SK-N-MC (cell line): ENCODE results near the gene SRP14.
"Not testable (repeated sequence)": the region's sequence is repeated elsewhere in the genome, so short reads cannot be mapped to it uniquely, and the experiment has no call there.

Experiments
- DNase-seq: peaks from one replicate; pipeline ENCODE4 v3.0.0-alpha.2; 2011; ENCODE audit warnings: low read depth, low spot score
- H3K27ac ChIP-seq: fragments of 200-600 bp; sonication (generic); 2 replicates; pipeline ENCODE4 v1.5.1; 2016; ENCODE audit warnings: mixed run types
- H3K36me3 ChIP-seq: fragments of 200-600 bp; sonication (generic); 2 replicates; pipeline ENCODE4 v1.6.1; 2017; ENCODE audit warnings: antibody characterized with exemption, low read length, mixed read lengths; ENCODE audit not compliant: insufficient read depth
- H3K4me3 ChIP-seq: fragments of 200-600 bp; sonication (generic); 2 replicates; pipeline ENCODE4 v1.5.1; 2016
- H3K9ac ChIP-seq: fragments of 200-600 bp; sonication (generic); 2 replicates; pipeline ENCODE4 v1.8.0; 2017; ENCODE audit warnings: mixed run types, mixed read lengths; ENCODE audit not compliant: insufficient read length
- H3K9me3 ChIP-seq: fragments of 200-600 bp; sonication (generic); 2 replicates; pipeline ENCODE4 v1.6.1; 2017; ENCODE audit warnings: low read depth, mild to moderate bottlenecking, antibody characterized with exemption, low read length, moderate library complexity, mixed read lengths
- EZH2 ChIP-seq: fragments of 200-600 bp; sonication (generic); IDR thresholded peaks from one replicate; pipeline ENCODE4 v1.6.1; 2017; ENCODE audit warnings: antibody characterized with exemption
- FOXP2 ChIP-seq: optimal IDR thresholded peaks from 2 replicates; pipeline ENCODE3; 2011; ENCODE audit warnings: mild to moderate bottlenecking, moderate library complexity; ENCODE audit not compliant: insufficient read depth; ENCODE audit errors: extremely low read length, control extremely low read depth
- POLR2AphosphoS5 ChIP-seq: IDR thresholded peaks from 2 replicates; pipeline ENCODE4 v1.6.1; 2012; ENCODE audit warnings: mild to moderate bottlenecking, low read depth, low read length, borderline replicate concordance

Gene SRP14

DNA sequence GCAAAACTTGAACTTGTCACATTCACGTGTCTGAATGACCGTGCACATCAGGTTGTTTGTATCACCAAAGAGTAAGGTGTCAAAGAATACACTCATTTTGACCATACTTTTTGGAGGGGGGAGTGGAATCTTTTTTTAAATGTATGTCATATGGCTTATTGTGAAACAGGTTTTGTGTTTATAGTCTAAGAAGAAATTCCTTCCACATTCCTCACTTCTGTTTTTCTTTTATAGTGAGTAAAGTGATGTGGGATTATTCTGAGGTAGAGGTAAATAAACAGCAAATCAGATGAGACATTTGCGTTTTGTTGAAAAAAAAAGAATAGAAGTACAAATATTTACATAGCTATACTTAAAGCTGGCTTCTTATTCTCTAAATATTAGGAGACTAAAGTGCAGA, 33.0 kb downstream of the SRP14 start:
- H3K27ac ChIP-seq = no peak overlapping the region
- no peaks in the 10 kb centered on the region for H3K9me3 ChIP-seq
- H3K4me3 ChIP-seq = no peak overlapping the region
- no peak overlapping the region for H3K9ac ChIP-seq
- peaks cover 78% of the 10 kb centered on the region for H3K36me3 ChIP-seq
- TF ChIP-seq POLR2AphosphoS5 = no peak
- no peak for TF ChIP-seq FOXP2
- TF ChIP-seq EZH2 = no peak
- DNase-seq = no peak

DNA sequence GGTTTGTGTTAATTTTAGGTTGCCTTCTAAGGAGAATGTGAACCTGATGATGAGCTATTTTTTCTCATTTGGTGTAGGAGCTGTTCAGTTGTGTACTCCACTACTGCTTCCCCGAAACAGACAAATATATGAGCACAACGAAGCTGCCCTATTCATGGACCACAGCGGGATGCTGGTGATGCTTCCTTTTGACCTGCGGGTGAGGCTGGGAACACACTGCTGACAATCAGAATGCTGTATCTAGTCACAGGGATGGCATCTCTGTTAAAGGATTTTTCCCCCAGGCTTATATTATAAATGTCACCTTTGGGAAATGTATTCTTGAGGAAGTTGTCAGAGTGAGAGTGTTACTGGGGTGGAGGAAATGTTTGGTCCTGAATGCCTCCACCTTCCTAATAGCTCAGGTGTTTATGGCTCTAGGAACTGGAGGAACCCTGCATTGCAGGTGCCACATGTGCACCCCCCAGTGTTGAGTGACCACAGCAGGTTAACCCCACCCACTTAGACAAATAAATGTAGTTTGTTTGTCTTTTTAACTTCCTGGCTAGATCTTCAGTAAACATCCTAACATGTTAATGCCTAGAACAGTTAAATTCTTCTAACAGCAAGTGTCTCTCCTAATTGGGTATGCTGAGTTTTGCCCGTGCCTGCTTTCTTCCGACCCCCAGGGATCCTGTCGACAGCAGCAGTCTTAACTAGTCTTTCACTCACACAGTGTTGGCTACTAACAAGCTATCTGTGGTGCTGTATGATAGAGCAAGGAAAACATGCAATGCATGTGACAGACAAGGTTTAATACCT, 35.7 kb downstream of the SRP14 start:
- Histone ChIP-seq H3K4me3 (no peak overlapping the region), H3K9ac (no peak overlapping the region), H3K27ac (no peak overlapping the region), H3K9me3 (no peaks in the 10 kb centered on the region), H3K36me3 (peaks cover 58% of the 10 kb centered on the region)
- no peak for DNase-seq
- no peak for TF ChIP-seq EZH2

DNA sequence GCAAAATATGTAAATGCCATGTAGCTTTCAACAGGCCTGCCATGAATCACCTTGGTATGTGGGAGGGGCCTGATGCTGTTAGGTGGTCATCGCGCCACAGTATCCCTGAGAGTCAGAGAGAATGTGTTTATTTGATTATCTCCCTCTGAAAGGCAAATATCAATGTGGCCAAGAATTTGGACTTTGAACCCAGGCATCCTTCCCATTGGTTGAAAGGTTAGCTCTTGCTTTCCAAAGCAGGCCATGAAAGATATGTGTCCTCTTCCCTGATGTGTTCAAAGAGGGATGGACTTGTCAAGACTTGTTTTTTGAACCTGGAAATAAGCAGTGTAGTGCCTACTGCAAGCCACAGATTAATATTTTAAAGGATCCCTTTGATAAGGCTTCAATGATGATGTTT, 36.7 kb downstream of the SRP14 start:
- H3K9ac ChIP-seq = no peak overlapping the region
- no peak for DNase-seq
- peaks cover 47% of the 10 kb centered on the region for H3K36me3 ChIP-seq
- TF ChIP-seq EZH2 = no peak
- TF ChIP-seq POLR2AphosphoS5 = no peak
- no peak for TF ChIP-seq FOXP2
- H3K27ac ChIP-seq = no peak overlapping the region
- H3K9me3 ChIP-seq = no peaks in the 10 kb centered on the region
- H3K4me3 ChIP-seq = no peak overlapping the region

DNA sequence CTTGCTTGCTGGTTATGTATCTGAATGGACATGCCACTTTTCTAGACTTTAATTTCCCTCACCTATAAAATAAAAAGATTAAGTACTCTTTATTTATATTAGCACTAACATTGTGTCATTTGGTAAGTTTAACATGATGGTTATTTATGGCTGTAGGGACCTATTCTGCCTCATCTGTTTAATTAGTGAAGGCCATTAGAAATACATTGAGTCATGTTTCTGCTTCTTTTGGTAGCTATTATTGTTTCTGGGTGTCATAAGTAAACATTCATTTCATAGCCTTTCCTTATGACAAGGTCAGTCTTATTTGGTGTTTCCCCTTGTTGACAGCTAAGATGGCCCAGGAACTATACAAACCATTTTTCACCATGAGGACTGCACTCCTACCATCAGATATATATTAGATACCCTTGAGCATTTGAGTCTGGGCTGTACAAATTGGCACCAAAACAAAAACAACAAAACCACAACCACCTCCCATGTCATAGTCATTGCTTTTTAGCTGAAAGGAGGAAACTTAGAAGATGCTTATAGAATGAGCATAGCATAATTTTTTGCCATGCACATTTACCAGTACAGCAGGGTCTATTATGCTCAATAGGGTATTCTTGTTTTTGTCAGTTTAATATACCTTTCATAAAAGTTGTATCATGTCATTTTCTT, 39.3 kb downstream of the SRP14 start:
- Histone ChIP-seq H3K36me3 (peaks cover 37% of the 10 kb centered on the region), H3K9me3 (no peaks in the 10 kb centered on the region), H3K9ac (no peak overlapping the region), H3K27ac (no peak overlapping the region), H3K4me3 (no peak overlapping the region)
- TF ChIP-seq POLR2AphosphoS5 = no peak
- no peak for TF ChIP-seq FOXP2
- no peak for TF ChIP-seq EZH2
- DNase-seq = no peak

DNA sequence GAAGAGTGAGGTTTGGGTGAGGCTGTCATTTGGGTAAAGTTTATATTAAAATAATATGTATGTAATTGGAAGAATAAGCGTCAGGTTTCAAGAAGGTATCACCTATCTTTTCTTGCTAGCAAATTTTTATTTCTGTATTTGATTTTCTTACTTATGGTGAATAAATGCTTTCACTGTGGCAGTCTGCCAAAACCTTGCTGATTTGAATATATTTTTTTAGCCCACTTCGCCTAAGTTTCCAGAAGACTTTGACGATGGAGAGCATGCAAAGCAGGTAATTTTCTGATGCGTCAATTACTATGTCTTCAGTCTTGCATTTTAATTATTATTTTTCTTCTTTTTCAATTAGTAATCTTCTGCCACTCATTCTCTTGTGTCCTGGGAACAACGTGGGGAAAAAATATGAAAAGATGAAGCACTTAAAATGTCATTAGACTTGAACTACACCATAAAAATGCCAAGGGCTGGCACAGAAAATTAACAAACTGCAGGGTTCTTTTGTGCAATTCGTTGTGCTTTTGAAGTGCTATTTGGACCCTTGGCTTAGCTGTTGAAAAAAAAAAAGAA, 40.4 kb downstream of the SRP14 start:
- DNase-seq = peak; percentile 66
- Histone ChIP-seq H3K27ac (peak overlapping the region; percentile 23; the same call in 1 of the 2 replicates), H3K9me3 (no peaks in the 10 kb centered on the region), H3K9ac (no peak overlapping the region), H3K4me3 (no peak overlapping the region), H3K36me3 (peaks cover 27% of the 10 kb centered on the region)
- TF ChIP-seq EZH2 = no peak
- no peak for TF ChIP-seq FOXP2
- TF ChIP-seq POLR2AphosphoS5 = no peak

DNA sequence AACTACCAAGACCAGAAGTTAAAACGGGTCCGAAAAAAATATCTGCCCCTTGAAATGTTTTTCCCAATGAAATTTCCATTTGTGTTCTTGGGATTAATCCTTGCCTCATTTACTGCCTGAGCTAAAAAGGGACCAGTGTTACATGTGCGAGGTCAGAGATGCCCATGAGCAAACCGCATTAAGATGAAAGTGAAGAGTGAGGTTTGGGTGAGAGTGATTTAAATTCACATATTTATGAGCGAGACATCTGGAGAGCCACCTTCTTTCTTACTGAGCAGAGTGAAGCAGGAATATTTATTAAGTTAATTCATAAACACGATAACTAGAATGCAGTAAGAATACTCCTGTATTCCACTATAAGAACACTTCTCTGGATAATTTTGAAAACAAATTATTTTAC, 41.3 kb downstream of the SRP14 start:
- no peak overlapping the region for H3K9ac ChIP-seq
- no peak for DNase-seq
- H3K9me3 ChIP-seq = no peaks in the 10 kb centered on the region
- TF ChIP-seq POLR2AphosphoS5 (no peak), EZH2 (no peak), FOXP2 (no peak)
- no peak overlapping the region for H3K4me3 ChIP-seq
- no peak overlapping the region for H3K27ac ChIP-seq
- H3K36me3 ChIP-seq = peaks cover 19% of the 10 kb centered on the region

DNA sequence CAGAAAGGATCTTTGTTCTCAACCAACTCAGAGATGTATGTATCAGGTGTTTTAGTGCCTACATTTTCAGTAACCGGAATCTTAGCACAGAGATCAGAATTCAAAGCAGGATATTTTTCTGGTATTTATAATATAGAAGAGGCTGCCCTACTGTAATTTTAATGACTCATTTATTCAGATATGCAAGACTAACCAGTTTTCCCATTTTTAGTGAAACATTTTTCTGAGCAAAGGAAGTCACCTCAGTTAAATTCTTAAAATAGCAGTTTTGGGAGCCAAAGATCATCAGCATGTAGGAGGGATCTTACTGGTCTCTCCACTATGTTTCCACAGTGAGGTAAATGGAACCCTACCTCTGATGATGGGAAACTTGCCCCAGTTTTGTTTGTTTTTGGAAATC, 42.0 kb downstream of the SRP14 start:
- DNase-seq = no peak
- no peak overlapping the region for H3K9ac ChIP-seq
- no peak overlapping the region for H3K27ac ChIP-seq
- TF ChIP-seq POLR2AphosphoS5 = no peak
- TF ChIP-seq EZH2 = no peak
- no peak for TF ChIP-seq FOXP2
- no peaks in the 10 kb centered on the region for H3K9me3 ChIP-seq
- H3K36me3 ChIP-seq = peaks cover 19% of the 10 kb centered on the region
- H3K4me3 ChIP-seq = no peak overlapping the region

DNA sequence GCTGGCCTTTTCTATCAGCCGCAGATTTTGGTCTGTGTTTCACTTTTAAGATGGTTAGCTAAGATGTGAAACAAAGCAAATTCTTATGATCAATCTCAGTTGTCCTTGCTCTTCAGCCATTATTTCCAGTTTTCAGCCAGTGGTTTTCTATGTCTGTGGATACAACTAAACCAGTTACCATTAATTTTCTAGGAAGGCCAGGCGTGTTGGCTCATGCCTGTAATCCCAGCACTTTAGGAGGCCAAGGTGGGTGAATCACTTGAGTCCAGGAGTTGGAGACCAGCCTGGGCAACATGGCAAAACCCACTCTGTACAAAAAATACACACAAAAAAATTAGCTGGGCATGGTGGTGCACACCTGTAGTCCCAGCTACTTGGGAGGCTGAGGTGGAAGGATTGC, 42.8 kb downstream of the SRP14 start:
- not testable (repeated sequence) for H3K9ac ChIP-seq, H3K9me3 ChIP-seq, H3K4me3 ChIP-seq, DNase-seq, H3K27ac ChIP-seq
- peaks cover 18% of the 10 kb centered on the region for H3K36me3 ChIP-seq

DNA sequence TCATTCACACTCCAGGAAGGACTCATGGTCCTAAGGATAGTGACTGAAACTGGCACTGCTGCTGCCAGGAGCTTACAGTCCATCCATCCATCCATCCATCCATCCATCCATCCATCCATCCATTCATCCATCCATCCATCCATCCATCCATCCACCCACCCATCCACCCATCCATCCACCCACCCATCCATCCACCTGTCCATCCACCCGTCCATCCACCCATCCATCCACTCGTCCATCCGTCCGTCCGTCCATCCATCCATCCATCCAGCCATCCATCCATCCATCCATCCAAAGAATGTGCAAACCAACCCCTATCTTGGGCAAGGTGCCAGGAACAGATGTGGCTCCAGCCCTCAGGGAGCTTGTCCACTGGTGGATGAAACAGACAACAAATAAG, 46.0 kb downstream of the SRP14 start:
- DNase-seq = not testable (repeated sequence)
- peaks cover 43% of the 10 kb centered on the region for H3K36me3 ChIP-seq

More for the DNA sequence above, 46.0 kb downstream of the SRP14 start:
- not testable (repeated sequence) for H3K9ac ChIP-seq, H3K9me3 ChIP-seq, H3K27ac ChIP-seq, H3K4me3 ChIP-seq
